Endothelial cell of umbilical vein (primary cell): ENCODE measurements around the gene PDE3A. TPM values are rescaled to one million over a fixed set of nuclear protein-coding genes. Genes with fewer than 3 reads are reported as not detected.

ENCODE experiments used
- BruUV-seq: library from RNA; stranded (reverse); fragments of 400-500 nt; replicated peaks from 2 replicates; lab custom pipeline; 2021; lab: Mats Ljungman, UMichigan
- CTCF ChIA-PET: fragments of 300-600, 350-600 bp; sonication (Branson Sonifier 250); formaldehyde crosslinking; loops from one replicate; lab custom pipeline; 2021; ENCODE audit warnings: antibody characterized with exemption, inconsistent platforms; lab: Charles Lee
- POLR2A ChIA-PET: fragments of 300-600, 350-600 bp; sonication (Branson Sonifier 250); formaldehyde crosslinking; loops from one replicate; lab custom pipeline; 2021; ENCODE audit warnings: antibody characterized with exemption, inconsistent platforms; lab: Charles Lee
- DNase-seq: peaks from one replicate; pipeline ENCODE4 v3.0.0-alpha.2; 2011; ENCODE audit warnings: low read depth, low spot score
- FAIRE-seq: peaks from 2 replicates; lab custom pipeline; 2011; peaks lifted over from hg19 to GRCh38; lab: Jason Lieb, UNC
- H2AFZ ChIP-seq: 2 replicates; pipeline ENCODE4 v1.6.0; 2012; ENCODE audit warnings: low read depth, low read length, control low read depth, inconsistent platforms
- H3K27ac ChIP-seq: 2 replicates; pipeline ENCODE4 v1.5.1; 2011; ENCODE audit warnings: low read depth, mild to moderate bottlenecking, control low read depth, low read length, moderate library complexity; ENCODE audit not compliant: insufficient read depth
- H3K27me3 ChIP-seq, 2 experiments: 2 replicates each; pipeline versions ENCODE4 v1.6.0 to v1.6.1; 2011; ENCODE audit warnings: low read length in 2 of 2, mixed read lengths in 1 of 2; ENCODE audit not compliant: control insufficient read depth in 2 of 2, insufficient read depth in 2 of 2
- H3K36me3 ChIP-seq, 2 experiments: 2 replicates in 1 of 2; 3 replicates in 1 of 2; pipeline ENCODE4 v1.5.1; 2011; ENCODE audit warnings: low read length in 2 of 2, mild to moderate bottlenecking in 1 of 2, moderate library complexity in 1 of 2; ENCODE audit not compliant: control insufficient read depth in 2 of 2, insufficient read depth in 2 of 2; ENCODE audit errors: extremely low read depth in 1 of 2
- H3K4me1 ChIP-seq: 3 replicates; pipeline ENCODE4 v1.5.1; 2011; ENCODE audit warnings: mild to moderate bottlenecking, low read length; ENCODE audit not compliant: control insufficient read depth, insufficient read depth; ENCODE audit errors: extremely low read depth
- H3K4me2 ChIP-seq: 2 replicates; pipeline ENCODE4 v1.6.1; 2011; ENCODE audit warnings: low read length, control low read depth, mixed read lengths; ENCODE audit not compliant: insufficient read depth
- H3K4me3 ChIP-seq, 3 experiments: fragments of 200-600 bp in 1 of 3; sonication (generic), shearing (Covaris generic) in 1 of 3; replicated peaks in 1 of 3; 2 replicates each; pipeline ENCODE4 v1.5.1; 2011 to 2016; ENCODE audit warnings: control low read depth in 3 of 3, low read length in 3 of 3, mild to moderate bottlenecking in 2 of 3, inconsistent platforms in 1 of 3, low read depth in 1 of 3, moderate library complexity in 1 of 3; ENCODE audit not compliant: insufficient read depth in 1 of 3
- H3K79me2 ChIP-seq: 2 replicates; pipeline ENCODE4 v1.6.0; 2012; ENCODE audit warnings: low read length, inconsistent platforms; ENCODE audit not compliant: control insufficient read depth, insufficient read depth
- H3K9ac ChIP-seq: replicated peaks from 2 replicates; pipeline ENCODE3; 2011; ENCODE audit warnings: low read length, control low read depth; ENCODE audit not compliant: insufficient read depth; ENCODE audit errors: extremely low read depth
- H3K9me1 ChIP-seq: replicated peaks from 3 replicates; pipeline ENCODE4 v1.6.0; 2011; ENCODE audit warnings: mild to moderate bottlenecking, low read length; ENCODE audit not compliant: control insufficient read depth, insufficient read depth; ENCODE audit errors: extremely low read depth
- H3K9me3 ChIP-seq: replicated peaks from 2 replicates; pipeline ENCODE4 v1.5.1; 2012; ENCODE audit warnings: low read length, inconsistent platforms; ENCODE audit not compliant: control insufficient read depth, insufficient read depth
- H4K20me1 ChIP-seq: replicated peaks from 2 replicates; pipeline ENCODE3; 2011; ENCODE audit warnings: mild to moderate bottlenecking, low read length; ENCODE audit not compliant: control insufficient read depth, insufficient read depth; ENCODE audit errors: extremely low read depth
- EZH2 ChIP-seq: IDR thresholded peaks from 2 replicates; pipeline ENCODE4 v1.6.1; 2012; ENCODE audit warnings: borderline replicate concordance, low read depth, mild to moderate bottlenecking, moderate library complexity, low read length, inconsistent platforms; ENCODE audit not compliant: severe bottlenecking
- FOS ChIP-seq: IDR thresholded peaks from 2 replicates; pipeline ENCODE4 v1.6.1; 2011; ENCODE audit warnings: mild to moderate bottlenecking, low read length, moderate library complexity, borderline replicate concordance; ENCODE audit not compliant: insufficient read depth
- GATA2 ChIP-seq: IDR thresholded peaks from 2 replicates; pipeline ENCODE4 v1.7.0; 2011; ENCODE audit warnings: low read depth, mild to moderate bottlenecking, moderate library complexity, mixed read lengths, low read length; ENCODE audit not compliant: insufficient read length, insufficient read depth
- JUN ChIP-seq: IDR thresholded peaks from 2 replicates; pipeline ENCODE4 v1.6.1; 2011; ENCODE audit warnings: borderline replicate concordance, low read depth; ENCODE audit not compliant: insufficient read length, insufficient read depth
- MYC ChIP-seq: IDR thresholded peaks from one replicate; pipeline ENCODE4 v1.6.1; 2011; ENCODE audit warnings: mild to moderate bottlenecking, low read depth, low read length
- POLR2A ChIP-seq: IDR thresholded peaks from 2 replicates; pipeline ENCODE4 v1.6.1; 2012; ENCODE audit warnings: low read depth, mild to moderate bottlenecking, control low read depth, low read length
- POLR2AphosphoS5 ChIP-seq: IDR thresholded peaks from 2 replicates; pipeline ENCODE4 v1.6.1; 2012; ENCODE audit warnings: low read depth, mild to moderate bottlenecking, control low read depth, low read length, moderate library complexity; ENCODE audit not compliant: insufficient read depth
- dilution Hi-C: fragments of 300-500 bp; cut with MboI; formaldehyde crosslinking; loops from one replicate; pipeline ENCODE4 v1.15.0; 2019; ENCODE audit warnings: low sequenced_read_pairs; ENCODE audit not compliant: extremely low pct_ligation_motif_present
- intact Hi-C: fragments of 100-400 bp; cut with micrococcal nuclease; formaldehyde crosslinking; loops from one replicate; pipeline ENCODE4 v1.10.0; 2022
- polyA plus RNA-seq, 4 experiments: library from polyadenylated mRNA; depleted of rRNA in 3 of 4; stranded (reverse) in 3 of 4; unstranded in 1 of 4; fragments of >200 nt; gene quantifications; 2 replicates each; pipeline versions ENCODE4 v1.2.1 to v1.2.3, GENCODE V29; 2011 to 2012; ENCODE audit warnings: missing spikeins in 1 of 4
- total RNA-seq: library from RNA; stranded (reverse); gene quantifications from 2 replicates; pipeline ENCODE4 v1.2.3, GENCODE V29; 2021
- TF ChIP-seq, protein P1 (sequence below), 2 donors: IDR thresholded peaks; 1 replicate in 1 of 2; 2 replicates in 1 of 2; pipeline ENCODE4 v1.5.1; 2011; ENCODE audit warnings: low read length in 2 of 2, mild to moderate bottlenecking in 2 of 2, moderate library complexity in 2 of 2, control low read depth in 1 of 2, inconsistent platforms in 1 of 2, low read depth in 1 of 2; ENCODE audit not compliant: insufficient read depth in 1 of 2; ENCODE audit errors: extremely low read depth in 1 of 2
- TF ChIP-seq, protein P2 (sequence below): IDR thresholded peaks from 2 replicates; pipeline ENCODE4 v1.6.1; 2011; ENCODE audit not compliant: insufficient read depth, insufficient read length

PDE3A gene
- total and polyA plus RNA-seq, 2 donors (not counting 3 experiments of a cell fraction or from before 2014, with no cell fraction given), result 14.0 to 27.4 TPM

DNA sequence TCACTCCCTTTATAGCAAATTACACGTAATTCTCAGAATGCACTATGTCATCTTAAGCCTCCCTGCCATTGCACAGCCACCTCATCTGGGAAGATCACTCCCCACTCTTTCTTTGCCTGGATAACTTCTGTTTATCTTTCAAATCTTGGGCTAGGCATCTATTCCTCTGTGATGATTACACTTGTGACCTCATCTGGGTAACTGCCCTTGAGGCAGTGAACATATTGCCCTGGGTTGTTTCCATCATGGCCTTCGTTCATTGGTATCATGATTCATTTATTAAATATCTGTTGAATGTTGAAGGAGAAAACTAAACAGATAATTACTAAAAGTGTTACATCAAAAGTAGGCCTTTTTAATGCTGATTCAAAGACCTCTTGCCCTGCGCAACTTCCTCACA lies 26.2 kb upstream of the PDE3A start:
- DNase-seq, result no peak

More for the DNA sequence above, 26.2 kb upstream of the PDE3A start:
- H3K4me2 ChIP-seq, result no peak overlapping the region
- no peak overlapping the region for H3K9ac ChIP-seq
- no TSS peak for BruUV-seq
- no peaks in the 10 kb centered on the region for H3K36me3 ChIP-seq
- H2AFZ ChIP-seq, result no peak overlapping the region
- intact Hi-C loops, result no loop called here
- ChIA-PET CTCF (no interaction called here), POLR2A (no interaction called here)
- no peaks in the 10 kb centered on the region for H3K9me3 ChIP-seq
- no peaks in the 10 kb centered on the region for H3K9me1 ChIP-seq
- no peak for FAIRE-seq
- H3K4me3 ChIP-seq, result no peak overlapping the region
- H3K4me1 ChIP-seq, result no peaks in the 10 kb centered on the region
- H4K20me1 ChIP-seq, result no peaks in the 10 kb centered on the region
- no peak overlapping the region for H3K27ac ChIP-seq
- dilution Hi-C loops, result no loop called here
- TF ChIP-seq POLR2AphosphoS5, result no peak
- no peak for TF ChIP-seq JUN
- no peak for TF ChIP-seq EZH2
- TF ChIP-seq, protein P1, sequence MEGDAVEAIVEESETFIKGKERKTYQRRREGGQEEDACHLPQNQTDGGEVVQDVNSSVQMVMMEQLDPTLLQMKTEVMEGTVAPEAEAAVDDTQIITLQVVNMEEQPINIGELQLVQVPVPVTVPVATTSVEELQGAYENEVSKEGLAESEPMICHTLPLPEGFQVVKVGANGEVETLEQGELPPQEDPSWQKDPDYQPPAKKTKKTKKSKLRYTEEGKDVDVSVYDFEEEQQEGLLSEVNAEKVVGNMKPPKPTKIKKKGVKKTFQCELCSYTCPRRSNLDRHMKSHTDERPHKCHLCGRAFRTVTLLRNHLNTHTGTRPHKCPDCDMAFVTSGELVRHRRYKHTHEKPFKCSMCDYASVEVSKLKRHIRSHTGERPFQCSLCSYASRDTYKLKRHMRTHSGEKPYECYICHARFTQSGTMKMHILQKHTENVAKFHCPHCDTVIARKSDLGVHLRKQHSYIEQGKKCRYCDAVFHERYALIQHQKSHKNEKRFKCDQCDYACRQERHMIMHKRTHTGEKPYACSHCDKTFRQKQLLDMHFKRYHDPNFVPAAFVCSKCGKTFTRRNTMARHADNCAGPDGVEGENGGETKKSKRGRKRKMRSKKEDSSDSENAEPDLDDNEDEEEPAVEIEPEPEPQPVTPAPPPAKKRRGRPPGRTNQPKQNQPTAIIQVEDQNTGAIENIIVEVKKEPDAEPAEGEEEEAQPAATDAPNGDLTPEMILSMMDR (IDR thresholded peaks at IDR 0.05; ENCODE audit: extremely low read depth in 1 of 2, insufficient read depth in 1 of 2, low read depth in 1 of 2, low read length in 2 of 2), result no peak
- no peak for TF ChIP-seq MYC
- no peak for TF ChIP-seq FOS
- TF ChIP-seq, protein P2, sequence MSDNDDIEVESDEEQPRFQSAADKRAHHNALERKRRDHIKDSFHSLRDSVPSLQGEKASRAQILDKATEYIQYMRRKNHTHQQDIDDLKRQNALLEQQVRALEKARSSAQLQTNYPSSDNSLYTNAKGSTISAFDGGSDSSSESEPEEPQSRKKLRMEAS, result no peak
- TF ChIP-seq GATA2, result no peak
- TF ChIP-seq POLR2A, result no peak
- no peaks in the 10 kb centered on the region for H3K27me3 ChIP-seq
- H3K79me2 ChIP-seq, result no peaks in the 10 kb centered on the region
